Esophagus muscularis mucosa (tissue), 3 donors: ENCODE results near the gene CTAG1B.
"Not testable (repeated sequence)": the region's sequence is repeated elsewhere in the genome, so short reads cannot be mapped to it uniquely, and the experiment has no call there.

Experiments used
- EP300 ChIP-seq: sonication (generic); formaldehyde crosslinking; IDR thresholded peaks from one replicate; pipeline ENCODE4 v1.6.1; 2017; ENCODE audit warnings: antibody characterized with exemption
- TF ChIP-seq, protein P1 (sequence below), 3 experiments: fragments of 200-600 bp in 2 of 3; fragments of 450-650 bp in 1 of 3; sonication (generic) in 2 of 3; IDR thresholded peaks; one replicate each; pipeline ENCODE4 v1.5.1; 2017 to 2019; ENCODE audit warnings: antibody characterized with exemption in 3 of 3, mild to moderate bottlenecking in 2 of 3, moderate library complexity in 1 of 3

DNA sequence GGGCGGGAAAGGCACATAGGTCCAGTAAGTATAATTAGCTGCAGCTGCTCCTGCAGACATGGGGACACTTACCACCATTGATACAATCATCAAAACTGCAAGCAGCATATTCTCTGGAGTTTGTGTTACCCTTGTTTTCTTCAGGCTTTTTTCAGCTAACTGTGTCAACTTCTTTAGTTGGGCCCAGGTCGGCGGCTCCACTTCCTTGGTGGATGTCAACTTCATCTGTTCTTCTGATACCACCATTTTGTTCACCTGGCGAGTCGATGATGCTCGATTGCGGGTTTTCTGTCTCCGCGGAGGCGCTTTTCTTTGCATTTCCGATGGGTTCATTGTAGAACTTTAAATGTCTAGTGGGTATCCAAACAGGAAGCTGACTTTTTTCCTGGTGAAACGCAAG lies 7.9 kb downstream of the CTAG1B start:
- TF ChIP-seq, protein P1, sequence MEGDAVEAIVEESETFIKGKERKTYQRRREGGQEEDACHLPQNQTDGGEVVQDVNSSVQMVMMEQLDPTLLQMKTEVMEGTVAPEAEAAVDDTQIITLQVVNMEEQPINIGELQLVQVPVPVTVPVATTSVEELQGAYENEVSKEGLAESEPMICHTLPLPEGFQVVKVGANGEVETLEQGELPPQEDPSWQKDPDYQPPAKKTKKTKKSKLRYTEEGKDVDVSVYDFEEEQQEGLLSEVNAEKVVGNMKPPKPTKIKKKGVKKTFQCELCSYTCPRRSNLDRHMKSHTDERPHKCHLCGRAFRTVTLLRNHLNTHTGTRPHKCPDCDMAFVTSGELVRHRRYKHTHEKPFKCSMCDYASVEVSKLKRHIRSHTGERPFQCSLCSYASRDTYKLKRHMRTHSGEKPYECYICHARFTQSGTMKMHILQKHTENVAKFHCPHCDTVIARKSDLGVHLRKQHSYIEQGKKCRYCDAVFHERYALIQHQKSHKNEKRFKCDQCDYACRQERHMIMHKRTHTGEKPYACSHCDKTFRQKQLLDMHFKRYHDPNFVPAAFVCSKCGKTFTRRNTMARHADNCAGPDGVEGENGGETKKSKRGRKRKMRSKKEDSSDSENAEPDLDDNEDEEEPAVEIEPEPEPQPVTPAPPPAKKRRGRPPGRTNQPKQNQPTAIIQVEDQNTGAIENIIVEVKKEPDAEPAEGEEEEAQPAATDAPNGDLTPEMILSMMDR (IDR thresholded peaks at IDR 0.05), result not testable (repeated sequence)
- not testable (repeated sequence) for TF ChIP-seq EP300
